Measurements from ENCODE around the gene EMC8. TPM values are rescaled to one million over a fixed set of nuclear protein-coding genes. Genes with fewer than 3 reads are reported as not detected.

Gene EMC8
- total and polyA plus RNA-seq, 2 experiments from 2014 or later: 51.1 to 69.4 TPM

DNA sequence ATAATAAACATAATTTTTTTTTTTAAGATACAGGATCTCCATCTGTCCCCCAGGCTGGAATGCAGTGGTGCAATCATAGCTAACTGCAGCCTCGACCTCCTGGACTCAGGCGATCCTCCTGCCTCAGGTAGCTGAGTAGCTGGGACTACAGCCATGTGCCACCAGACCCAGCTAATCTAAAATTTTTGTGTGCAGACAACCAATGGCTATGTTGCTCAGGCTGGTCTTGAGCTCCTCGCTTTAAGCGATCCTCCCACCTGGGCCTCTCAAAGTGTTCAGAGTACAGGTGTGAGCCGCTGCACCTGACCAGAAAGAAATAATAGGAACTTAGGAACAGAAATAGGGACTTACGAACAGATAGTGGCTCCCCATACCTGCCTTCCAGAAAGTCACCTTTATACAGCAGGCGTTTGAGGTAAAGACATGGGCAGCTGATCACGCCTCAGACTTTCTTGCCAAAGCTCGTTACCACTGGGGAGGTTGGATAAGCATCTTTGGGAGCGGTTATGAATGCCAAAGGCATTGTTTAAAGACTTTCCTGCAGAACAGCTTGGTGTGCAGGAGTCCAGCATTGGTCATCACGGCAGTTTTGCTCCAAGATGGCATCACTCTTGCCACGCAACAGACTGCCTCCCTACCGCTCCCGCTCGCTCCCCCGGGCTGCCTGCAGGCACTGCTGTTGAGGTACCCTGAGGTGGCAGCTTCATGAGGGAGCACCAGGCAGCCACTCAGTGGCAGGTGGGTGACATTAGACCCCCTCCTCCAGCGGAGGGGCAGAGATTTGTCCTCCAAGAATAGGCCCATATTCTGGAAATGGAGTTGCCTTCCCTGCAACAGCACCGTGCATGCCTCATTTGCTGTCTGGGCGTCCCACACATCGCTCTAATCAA, 13.7 kb upstream of the EMC8 start (continued):
- TF ChIP-seq, protein P1, sequence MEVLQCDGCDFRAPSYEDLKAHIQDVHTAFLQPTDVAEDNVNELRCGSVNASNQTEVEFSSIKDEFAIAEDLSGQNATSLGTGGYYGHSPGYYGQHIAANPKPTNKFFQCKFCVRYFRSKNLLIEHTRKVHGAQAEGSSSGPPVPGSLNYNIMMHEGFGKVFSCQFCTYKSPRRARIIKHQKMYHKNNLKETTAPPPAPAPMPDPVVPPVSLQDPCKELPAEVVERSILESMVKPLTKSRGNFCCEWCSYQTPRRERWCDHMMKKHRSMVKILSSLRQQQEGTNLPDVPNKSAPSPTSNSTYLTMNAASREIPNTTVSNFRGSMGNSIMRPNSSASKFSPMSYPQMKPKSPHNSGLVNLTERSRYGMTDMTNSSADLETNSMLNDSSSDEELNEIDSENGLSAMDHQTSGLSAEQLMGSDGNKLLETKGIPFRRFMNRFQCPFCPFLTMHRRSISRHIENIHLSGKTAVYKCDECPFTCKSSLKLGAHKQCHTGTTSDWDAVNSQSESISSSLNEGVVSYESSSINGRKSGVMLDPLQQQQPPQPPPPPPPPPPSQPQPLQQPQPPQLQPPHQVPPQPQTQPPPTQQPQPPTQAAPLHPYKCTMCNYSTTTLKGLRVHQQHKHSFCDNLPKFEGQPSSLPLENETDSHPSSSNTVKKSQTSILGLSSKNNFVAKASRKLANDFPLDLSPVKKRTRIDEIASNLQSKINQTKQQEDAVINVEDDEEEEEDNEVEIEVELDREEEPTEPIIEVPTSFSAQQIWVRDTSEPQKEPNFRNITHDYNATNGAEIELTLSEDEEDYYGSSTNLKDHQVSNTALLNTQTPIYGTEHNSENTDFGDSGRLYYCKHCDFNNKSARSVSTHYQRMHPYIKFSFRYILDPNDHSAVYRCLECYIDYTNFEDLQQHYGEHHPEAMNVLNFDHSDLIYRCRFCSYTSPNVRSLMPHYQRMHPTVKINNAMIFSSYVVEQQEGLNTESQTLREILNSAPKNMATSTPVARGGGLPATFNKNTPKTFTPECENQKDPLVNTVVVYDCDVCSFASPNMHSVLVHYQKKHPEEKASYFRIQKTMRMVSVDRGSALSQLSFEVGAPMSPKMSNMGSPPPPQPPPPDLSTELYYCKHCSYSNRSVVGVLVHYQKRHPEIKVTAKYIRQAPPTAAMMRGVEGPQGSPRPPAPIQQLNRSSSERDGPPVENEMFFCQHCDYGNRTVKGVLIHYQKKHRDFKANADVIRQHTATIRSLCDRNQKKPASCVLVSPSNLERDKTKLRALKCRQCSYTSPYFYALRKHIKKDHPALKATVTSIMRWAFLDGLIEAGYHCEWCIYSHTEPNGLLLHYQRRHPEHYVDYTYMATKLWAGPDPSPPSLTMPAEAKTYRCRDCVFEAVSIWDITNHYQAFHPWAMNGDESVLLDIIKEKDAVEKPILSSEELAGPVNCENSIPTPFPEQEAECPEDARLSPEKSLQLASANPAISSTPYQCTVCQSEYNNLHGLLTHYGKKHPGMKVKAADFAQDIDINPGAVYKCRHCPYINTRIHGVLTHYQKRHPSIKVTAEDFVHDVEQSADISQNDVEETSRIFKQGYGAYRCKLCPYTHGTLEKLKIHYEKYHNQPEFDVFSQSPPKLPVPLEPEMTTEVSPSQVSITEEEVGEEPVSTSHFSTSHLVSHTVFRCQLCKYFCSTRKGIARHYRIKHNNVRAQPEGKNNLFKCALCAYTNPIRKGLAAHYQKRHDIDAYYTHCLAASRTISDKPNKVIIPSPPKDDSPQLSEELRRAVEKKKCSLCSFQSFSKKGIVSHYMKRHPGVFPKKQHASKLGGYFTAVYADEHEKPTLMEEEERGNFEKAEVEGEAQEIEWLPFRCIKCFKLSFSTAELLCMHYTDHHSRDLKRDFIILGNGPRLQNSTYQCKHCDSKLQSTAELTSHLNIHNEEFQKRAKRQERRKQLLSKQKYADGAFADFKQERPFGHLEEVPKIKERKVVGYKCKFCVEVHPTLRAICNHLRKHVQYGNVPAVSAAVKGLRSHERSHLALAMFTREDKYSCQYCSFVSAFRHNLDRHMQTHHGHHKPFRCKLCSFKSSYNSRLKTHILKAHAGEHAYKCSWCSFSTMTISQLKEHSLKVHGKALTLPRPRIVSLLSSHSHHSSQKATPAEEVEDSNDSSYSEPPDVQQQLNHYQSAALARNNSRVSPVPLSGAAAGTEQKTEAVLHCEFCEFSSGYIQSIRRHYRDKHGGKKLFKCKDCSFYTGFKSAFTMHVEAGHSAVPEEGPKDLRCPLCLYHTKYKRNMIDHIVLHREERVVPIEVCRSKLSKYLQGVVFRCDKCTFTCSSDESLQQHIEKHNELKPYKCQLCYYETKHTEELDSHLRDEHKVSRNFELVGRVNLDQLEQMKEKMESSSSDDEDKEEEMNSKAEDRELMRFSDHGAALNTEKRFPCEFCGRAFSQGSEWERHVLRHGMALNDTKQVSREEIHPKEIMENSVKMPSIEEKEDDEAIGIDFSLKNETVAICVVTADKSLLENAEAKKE (CRISPR knock-in tag; IDR thresholded peaks at IDR 0.05): no peak
- TF ChIP-seq, protein P2, sequence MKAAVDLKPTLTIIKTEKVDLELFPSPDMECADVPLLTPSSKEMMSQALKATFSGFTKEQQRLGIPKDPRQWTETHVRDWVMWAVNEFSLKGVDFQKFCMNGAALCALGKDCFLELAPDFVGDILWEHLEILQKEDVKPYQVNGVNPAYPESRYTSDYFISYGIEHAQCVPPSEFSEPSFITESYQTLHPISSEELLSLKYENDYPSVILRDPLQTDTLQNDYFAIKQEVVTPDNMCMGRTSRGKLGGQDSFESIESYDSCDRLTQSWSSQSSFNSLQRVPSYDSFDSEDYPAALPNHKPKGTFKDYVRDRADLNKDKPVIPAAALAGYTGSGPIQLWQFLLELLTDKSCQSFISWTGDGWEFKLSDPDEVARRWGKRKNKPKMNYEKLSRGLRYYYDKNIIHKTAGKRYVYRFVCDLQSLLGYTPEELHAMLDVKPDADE (IDR thresholded peaks at IDR 0.05): no peak
- no peak for TF ChIP-seq ZNF114 (CRISPR knock-in tag; IDR thresholded peaks at IDR 0.05)
- TF ChIP-seq CREB1 (CRISPR knock-in tag; IDR thresholded peaks at IDR 0.05; ENCODE audit: low read depth): no peak
- TF ChIP-seq ZNF331 (CRISPR knock-in tag; IDR thresholded peaks at IDR 0.05; ENCODE audit: low read depth): no peak
- TF ChIP-seq POLR2AphosphoS5 (IDR thresholded peaks at IDR 0.05; ENCODE audit: low read depth): no peak

Measured in GM23338 (cell line).